Measurements from ENCODE around the gene FSTL4.

The FSTL4 gene

DNA sequence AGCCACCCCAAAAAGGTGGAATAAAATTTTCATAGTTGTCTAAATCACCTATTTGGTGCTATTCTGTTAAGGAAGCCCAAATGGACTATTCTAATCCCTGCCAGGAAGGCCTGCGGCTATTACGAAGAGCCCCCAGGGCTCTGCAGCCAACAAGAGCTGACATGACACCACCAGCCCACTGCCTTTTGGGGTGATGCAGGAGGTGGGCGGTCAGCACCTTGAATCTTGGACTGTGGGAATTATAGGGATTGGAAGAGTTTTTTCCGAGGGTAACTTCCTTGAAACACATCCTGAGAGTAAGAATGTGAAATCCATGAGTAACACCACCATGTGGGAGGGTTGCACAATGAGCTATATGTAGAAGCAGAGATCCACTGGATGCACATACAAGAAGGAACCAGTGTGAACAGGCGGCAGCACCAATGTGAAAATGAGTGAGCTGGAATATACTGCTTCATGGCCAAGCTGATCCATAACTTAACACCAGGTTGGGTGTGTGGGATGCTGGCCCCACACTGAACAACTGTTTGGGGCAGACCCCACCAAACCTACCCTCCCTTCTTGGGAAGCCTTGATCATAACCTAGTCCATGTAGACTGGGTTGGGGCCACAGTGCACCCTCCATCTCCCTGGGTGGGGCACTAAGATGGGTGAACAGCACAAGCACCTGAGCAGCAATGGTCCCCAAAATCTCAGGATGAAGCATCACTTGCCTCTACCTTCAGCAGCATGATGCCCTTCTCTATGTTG, 239.0 kb downstream of the FSTL4 start:
- WGBS, 2 experiments (ENCODE audit: insufficient coverage in 2 of 2): 93 to 100% methylated on average over 3 to 4 of the region's 5 CpGs
- Histone ChIP-seq H3K36me3 (ENCODE audit: control insufficient read depth, insufficient read depth, low read length) (no peaks in the 10 kb centered on the region), H3K9me3 (ENCODE audit: control insufficient read depth, low read length) (peaks cover 6% of the 10 kb centered on the region), H3K4me1 (ENCODE audit: control insufficient read depth, insufficient read depth, low read length, poor library complexity, severe bottlenecking) (no peaks in the 10 kb centered on the region), H3K27ac (ENCODE audit: low read depth, low read length, severe bottlenecking) (no peak overlapping the region), H3K4me3 (ENCODE audit: extremely low read depth, insufficient read depth, low read length, poor library complexity, severe bottlenecking) (no peak overlapping the region)

DNA sequence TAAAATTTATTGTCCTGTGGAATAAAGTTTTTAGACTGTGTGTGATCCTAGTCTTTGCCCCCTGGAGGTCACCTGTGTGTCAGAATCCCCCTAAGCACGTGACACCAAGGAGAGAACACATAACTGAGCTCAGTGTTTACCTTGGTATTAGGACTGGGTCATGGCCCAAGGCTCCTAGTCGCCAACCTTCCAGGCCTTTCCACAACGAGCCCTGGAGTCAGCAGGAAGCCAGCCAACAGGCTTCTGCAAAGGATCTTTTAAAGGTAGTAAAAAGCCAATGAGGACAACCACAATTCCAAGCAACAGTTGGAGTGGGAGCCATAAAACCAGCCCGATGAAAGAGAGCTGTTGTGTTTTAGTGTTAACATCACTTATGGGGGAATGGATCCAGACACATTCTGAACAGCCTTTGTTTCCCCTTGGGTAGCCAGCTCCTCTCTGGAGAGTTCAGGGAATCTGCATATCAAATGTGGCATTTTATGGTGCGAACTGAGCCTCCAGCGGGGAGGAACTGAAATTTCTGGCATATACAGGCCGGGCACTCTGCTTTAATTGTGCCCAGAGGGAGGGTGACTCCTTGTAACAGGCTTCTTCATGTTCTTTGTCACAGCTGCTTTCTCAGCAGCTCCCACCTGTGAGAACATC, 239.9 kb downstream of the FSTL4 start:
- Histone ChIP-seq H3K4me3 (ENCODE audit: extremely low read depth, insufficient read depth, low read length, poor library complexity, severe bottlenecking) (no peak overlapping the region), H3K9me3 (ENCODE audit: control insufficient read depth, low read length) (peaks cover 5% of the 10 kb centered on the region), H3K36me3 (ENCODE audit: control insufficient read depth, insufficient read depth, low read length) (no peaks in the 10 kb centered on the region), H3K27ac (ENCODE audit: low read depth, low read length, severe bottlenecking) (no peak overlapping the region), H3K4me1 (ENCODE audit: control insufficient read depth, insufficient read depth, low read length, poor library complexity, severe bottlenecking) (no peaks in the 10 kb centered on the region)
- WGBS, 2 experiments (ENCODE audit: insufficient coverage in 2 of 2): 73 to 81% methylated on average over 6 to 7 of the region's 7 CpGs

DNA sequence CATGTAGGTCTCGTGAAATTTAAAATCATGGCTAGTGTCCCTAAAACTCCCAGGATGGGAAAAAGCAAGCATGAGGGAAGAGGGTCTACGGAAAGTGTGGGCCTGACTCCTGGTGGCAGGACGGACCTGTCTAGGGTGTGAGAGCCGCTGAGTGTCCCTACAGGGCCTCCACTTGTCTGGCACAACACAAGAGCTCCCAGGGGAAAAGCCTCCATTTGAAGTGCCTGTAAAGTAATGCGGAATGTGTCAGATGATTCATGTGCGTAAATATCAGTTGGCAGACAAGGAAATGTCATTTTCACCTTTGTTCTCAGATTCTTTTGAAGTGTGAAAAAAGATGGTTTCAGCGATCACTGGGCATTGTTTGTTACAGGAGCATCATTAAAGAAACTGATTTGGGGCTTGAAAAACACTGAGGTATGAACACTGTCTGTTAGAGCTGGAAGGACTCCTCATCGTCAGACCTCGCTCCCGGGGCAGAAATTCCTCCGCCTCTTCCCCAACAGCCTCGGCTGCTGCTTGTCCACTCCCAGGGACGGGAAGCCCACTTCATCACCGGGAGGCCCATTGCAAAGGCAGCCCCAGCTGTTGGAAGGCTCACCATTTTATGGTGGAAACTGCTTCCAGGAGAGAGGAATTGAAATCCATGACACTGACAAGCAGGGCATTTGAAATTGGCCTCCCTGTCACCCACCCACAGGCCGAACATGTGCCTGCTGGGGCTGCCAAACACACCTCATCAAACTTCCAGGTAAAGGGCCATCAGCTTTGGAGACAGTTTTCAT, 240.8 kb downstream of the FSTL4 start:
- H3K27ac ChIP-seq (ENCODE audit: low read depth, low read length, severe bottlenecking): no peak overlapping the region
- H3K4me1 ChIP-seq (ENCODE audit: control insufficient read depth, insufficient read depth, low read length, poor library complexity, severe bottlenecking): no peaks in the 10 kb centered on the region
- H3K36me3 ChIP-seq (ENCODE audit: control insufficient read depth, insufficient read depth, low read length): no peaks in the 10 kb centered on the region
- no peaks in the 10 kb centered on the region for H3K9me3 ChIP-seq (ENCODE audit: control insufficient read depth, low read length)
- 74 to 75% methylated on average over 10 to 13 of the region's 15 CpGs for WGBS, 2 experiments (ENCODE audit: insufficient coverage in 2 of 2)
- H3K4me3 ChIP-seq (ENCODE audit: extremely low read depth, insufficient read depth, low read length, poor library complexity, severe bottlenecking): no peak overlapping the region

DNA sequence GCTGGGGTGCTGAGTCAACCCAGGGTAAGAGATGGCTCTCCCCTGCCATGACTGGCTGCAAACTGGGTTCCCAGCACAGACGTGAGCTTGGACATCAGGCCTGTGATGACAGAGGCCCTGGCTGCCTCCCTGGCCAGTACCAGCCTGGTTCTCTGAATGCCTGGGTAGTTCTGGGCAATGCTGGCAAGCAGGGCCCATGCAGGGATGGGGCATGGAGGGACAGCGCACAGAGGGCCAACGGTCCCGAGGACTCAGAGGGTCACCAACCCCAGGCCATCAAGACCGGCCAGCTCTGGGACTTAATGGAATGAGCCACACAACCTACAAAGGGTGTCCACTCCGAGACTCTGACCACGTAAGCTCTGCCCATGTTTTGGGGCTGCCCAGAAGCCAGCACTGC, 241.4 kb downstream of the FSTL4 start:
- Histone ChIP-seq H3K9me3 (ENCODE audit: control insufficient read depth, low read length) (no peaks in the 10 kb centered on the region), H3K27ac (ENCODE audit: low read depth, low read length, severe bottlenecking) (no peak overlapping the region)
- WGBS, 2 experiments (ENCODE audit: insufficient coverage in 2 of 2): 81 to 99% methylated on average over 6 to 7 of the region's 7 CpGs

DNA sequence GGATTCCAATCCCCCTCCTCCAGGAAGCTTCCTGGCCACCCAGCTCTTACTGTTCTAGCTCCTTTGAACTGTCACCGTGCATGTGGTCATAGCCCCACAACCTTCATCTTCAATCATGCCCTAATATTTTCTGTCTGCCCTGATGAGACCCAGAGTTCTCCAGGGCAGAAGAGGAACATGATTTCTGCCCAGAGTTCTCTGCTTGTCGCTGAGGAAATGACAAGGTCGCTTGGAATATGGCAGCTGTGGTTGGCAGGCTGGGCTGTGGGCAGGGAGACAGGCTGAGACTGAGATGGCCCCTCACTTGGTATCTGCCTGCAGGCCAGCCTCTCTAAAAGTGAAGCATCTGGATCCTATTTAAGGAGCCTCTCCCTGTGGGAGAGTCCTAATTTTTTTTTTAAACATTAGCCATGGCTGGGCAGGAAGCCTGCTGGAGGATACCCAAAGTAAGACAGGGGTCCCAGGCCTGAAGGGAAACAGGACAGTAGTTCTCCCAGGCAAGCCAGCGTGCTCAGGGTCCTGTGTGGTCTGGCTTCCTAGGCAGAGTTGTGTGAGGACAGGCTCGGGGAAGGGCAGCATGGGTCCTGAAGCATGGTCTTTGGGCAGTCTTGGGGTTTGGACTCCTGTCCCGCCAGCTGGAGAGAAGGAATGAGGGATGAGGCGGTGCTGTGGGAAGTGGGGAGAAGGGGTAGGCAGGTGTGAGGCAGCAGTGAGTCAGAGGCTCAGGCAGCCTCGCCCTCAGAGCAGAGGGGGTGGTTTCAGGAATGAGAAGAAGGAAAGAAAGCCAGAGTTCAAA, 242.1 kb downstream of the FSTL4 start:
- Histone ChIP-seq H3K4me3 (ENCODE audit: extremely low read depth, insufficient read depth, low read length, poor library complexity, severe bottlenecking) (no peak overlapping the region), H3K27ac (ENCODE audit: low read depth, low read length, severe bottlenecking) (no peak overlapping the region), H3K9me3 (ENCODE audit: control insufficient read depth, low read length) (no peaks in the 10 kb centered on the region), H3K36me3 (ENCODE audit: control insufficient read depth, insufficient read depth, low read length) (no peaks in the 10 kb centered on the region), H3K4me1 (ENCODE audit: control insufficient read depth, insufficient read depth, low read length, poor library complexity, severe bottlenecking) (no peaks in the 10 kb centered on the region)
- WGBS, 2 experiments (ENCODE audit: insufficient coverage in 2 of 2): 92 to 96% methylated on average over 7 to 8 of the region's 8 CpGs

More for the DNA sequence above, 241.4 kb downstream of the FSTL4 start:
- no peaks in the 10 kb centered on the region for H3K4me1 ChIP-seq (ENCODE audit: control insufficient read depth, insufficient read depth, low read length, poor library complexity, severe bottlenecking)
- no peaks in the 10 kb centered on the region for H3K36me3 ChIP-seq (ENCODE audit: control insufficient read depth, insufficient read depth, low read length)
- no peak overlapping the region for H3K4me3 ChIP-seq (ENCODE audit: extremely low read depth, insufficient read depth, low read length, poor library complexity, severe bottlenecking)

DNA sequence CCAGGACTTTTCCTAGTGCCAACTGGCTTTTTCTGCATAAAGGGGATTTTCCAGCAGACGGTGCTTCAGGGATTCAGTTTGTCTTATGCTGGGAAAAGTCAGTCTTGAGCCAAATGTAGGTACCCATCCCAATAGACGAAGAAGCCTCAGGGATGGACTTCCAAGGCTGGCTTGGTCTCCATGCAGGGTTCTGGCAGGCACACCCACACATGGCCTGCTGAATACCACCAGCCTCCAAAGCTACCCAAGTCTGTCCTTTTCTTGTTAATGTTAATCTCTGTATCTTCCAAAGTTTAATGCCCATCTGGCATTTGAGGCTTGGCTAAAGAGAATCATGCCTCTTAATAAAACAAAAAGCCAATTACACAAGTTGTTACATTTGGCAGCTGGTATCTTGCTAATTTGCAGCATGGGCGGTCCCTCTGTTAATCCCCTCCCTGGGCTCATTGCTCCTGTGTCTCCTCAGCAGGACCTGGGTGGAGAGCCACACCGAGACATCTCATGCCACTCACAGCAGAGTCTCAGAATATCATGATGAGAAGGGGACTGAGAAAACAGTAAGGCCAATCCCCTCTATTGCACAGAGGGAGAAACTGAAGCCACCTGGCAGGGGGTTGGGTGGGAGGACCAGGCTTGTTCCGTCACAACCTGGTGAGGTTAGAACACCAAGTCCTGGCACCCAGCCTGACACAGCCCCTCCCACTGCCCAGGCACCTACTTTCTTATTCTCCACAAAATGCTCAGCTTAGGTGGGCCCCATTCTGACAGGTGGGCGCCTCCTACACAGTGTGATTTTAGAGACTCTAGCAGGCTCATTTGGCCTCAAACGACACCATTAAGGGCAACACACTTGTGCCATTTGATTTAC, 243.2 kb downstream of the FSTL4 start:
- WGBS, 2 experiments (ENCODE audit: insufficient coverage in 2 of 2): 86 to 90% methylated on average over 5 to 6 of the region's 7 CpGs
- H3K4me1 ChIP-seq (ENCODE audit: control insufficient read depth, insufficient read depth, low read length, poor library complexity, severe bottlenecking): no peaks in the 10 kb centered on the region
- H3K27ac ChIP-seq (ENCODE audit: low read depth, low read length, severe bottlenecking): no peak overlapping the region
- H3K36me3 ChIP-seq (ENCODE audit: control insufficient read depth, insufficient read depth, low read length): no peaks in the 10 kb centered on the region
- no peak overlapping the region for H3K4me3 ChIP-seq (ENCODE audit: extremely low read depth, insufficient read depth, low read length, poor library complexity, severe bottlenecking)
- H3K9me3 ChIP-seq (ENCODE audit: control insufficient read depth, low read length): no peaks in the 10 kb centered on the region

DNA sequence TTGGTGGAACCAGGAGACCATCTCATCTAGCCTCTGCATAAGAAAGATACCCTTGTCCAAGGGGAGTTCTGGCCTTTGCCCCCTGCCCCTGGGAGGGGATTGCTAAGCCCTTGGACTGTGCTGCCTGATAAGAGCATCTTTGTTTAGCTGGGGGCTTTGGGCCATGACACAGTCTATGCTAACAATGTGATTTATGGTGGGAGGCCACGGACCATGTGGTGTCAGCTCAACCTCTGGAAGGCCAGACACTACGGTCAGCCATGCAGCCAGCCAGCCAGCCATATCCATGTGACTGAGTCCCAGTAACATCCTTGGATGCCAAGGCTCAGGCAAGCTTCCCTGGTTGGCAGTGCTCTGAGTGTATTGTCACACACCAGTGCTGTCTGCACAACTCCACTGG, 244.4 kb downstream of the FSTL4 start:
- H3K9me3 ChIP-seq (ENCODE audit: control insufficient read depth, low read length): no peaks in the 10 kb centered on the region
- H3K4me3 ChIP-seq (ENCODE audit: extremely low read depth, insufficient read depth, low read length, poor library complexity, severe bottlenecking): no peak overlapping the region
- WGBS, 2 experiments (ENCODE audit: insufficient coverage in 2 of 2): 73 to 90% methylated on average over 2 of the region's 2 CpGs
- H3K27ac ChIP-seq (ENCODE audit: low read depth, low read length, severe bottlenecking): no peak overlapping the region
- no peaks in the 10 kb centered on the region for H3K36me3 ChIP-seq (ENCODE audit: control insufficient read depth, insufficient read depth, low read length)
- no peaks in the 10 kb centered on the region for H3K4me1 ChIP-seq (ENCODE audit: control insufficient read depth, insufficient read depth, low read length, poor library complexity, severe bottlenecking)

DNA sequence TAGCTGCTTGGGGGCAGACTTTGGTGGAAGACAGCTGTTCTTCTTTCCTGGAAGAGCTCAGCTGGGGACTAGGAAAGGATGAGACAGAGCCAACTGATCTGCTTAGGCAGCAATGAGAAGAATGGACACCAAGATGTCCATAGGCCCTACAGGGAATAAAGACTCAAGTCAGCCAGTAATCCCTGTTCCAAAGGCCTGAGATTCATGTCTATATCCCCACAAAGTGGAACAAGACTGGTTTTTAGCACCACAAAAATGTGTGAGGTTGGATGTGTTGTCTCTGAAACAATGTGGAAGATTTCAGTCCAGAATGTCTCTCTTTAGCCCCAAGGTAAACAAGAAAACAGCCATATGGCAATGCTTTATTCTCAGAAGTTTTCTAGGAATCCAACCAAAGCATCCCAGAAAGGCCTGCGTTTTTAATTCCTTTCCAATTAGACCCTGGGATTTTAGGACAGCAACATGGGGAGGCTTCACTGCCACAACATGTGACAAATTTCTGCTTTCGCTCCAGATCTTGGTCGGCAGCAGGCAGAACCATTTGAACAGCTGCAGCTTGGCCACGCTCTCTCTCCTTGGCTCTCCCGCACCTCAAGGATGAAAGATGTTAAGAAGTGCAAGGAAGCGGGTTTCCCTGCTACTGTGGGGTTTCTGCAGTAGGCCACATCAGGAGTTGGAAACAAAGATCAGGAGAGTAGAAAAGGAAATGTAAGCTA, 245.1 kb downstream of the FSTL4 start:
- no peak overlapping the region for H3K27ac ChIP-seq (ENCODE audit: low read depth, low read length, severe bottlenecking)
- H3K36me3 ChIP-seq (ENCODE audit: control insufficient read depth, insufficient read depth, low read length): no peaks in the 10 kb centered on the region
- H3K9me3 ChIP-seq (ENCODE audit: control insufficient read depth, low read length): no peaks in the 10 kb centered on the region
- WGBS, 2 experiments (ENCODE audit: insufficient coverage in 2 of 2): 88 to 92% methylated on average over 4 to 6 of the region's 6 CpGs
- no peaks in the 10 kb centered on the region for H3K4me1 ChIP-seq (ENCODE audit: control insufficient read depth, insufficient read depth, low read length, poor library complexity, severe bottlenecking)
- no peak overlapping the region for H3K4me3 ChIP-seq (ENCODE audit: extremely low read depth, insufficient read depth, low read length, poor library complexity, severe bottlenecking)

DNA sequence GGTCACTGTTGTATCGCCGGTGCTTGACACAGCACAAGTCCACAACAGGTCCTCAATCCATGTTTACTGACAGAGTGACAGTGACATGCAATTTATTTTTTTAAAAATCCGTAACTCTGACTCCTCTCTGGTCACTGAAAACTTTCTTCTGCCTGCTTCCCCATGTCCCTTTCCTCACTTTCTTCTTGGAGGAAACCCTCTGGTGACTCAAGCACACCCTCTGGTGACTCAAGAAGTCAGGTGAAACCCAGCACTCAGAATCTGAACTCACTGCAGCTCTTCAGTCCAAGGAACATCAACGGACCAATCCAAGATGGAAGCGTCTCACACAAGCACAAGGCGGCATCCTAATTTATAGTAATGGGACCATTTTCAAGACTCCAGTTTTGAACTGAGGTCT, 245.9 kb downstream of the FSTL4 start:
- H3K4me1 ChIP-seq (ENCODE audit: control insufficient read depth, insufficient read depth, low read length, poor library complexity, severe bottlenecking): no peaks in the 10 kb centered on the region
- no peaks in the 10 kb centered on the region for H3K9me3 ChIP-seq (ENCODE audit: control insufficient read depth, low read length)
- no peak overlapping the region for H3K4me3 ChIP-seq (ENCODE audit: extremely low read depth, insufficient read depth, low read length, poor library complexity, severe bottlenecking)
- H3K36me3 ChIP-seq (ENCODE audit: control insufficient read depth, insufficient read depth, low read length): no peaks in the 10 kb centered on the region
- no peak overlapping the region for H3K27ac ChIP-seq (ENCODE audit: low read depth, low read length, severe bottlenecking)
- WGBS, 2 experiments (ENCODE audit: insufficient coverage in 2 of 2): 87 to 94% methylated on average over 3 to 5 of the region's 6 CpGs
